LNCAP (cell line): ENCODE measurements around the gene AFAP1.

ENCODE experiments used
- TF ChIP-seq, protein P1 (sequence below): fragments of 450-650 bp; IDR thresholded peaks from 2 replicates; pipeline ENCODE4 v1.5.1; 2017; ENCODE audit warnings: mild to moderate bottlenecking

Gene AFAP1

DNA sequence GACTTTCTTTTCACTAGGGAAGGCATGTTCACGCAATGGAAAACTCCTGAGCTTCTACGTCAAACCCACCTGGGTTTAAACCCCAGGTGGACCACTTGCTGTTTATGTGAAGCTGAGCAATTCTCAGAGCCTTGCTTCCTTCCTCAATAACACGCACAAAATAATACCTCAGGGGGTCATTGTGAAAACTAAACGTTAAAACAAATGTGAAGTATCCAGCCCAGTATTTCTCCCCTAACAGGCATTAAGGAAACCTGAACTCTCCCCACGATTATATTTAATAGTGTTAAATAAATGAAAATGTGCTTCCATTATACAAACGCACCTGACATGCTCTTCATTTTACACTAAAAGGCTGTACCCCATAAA lies 117.5 kb downstream of the AFAP1 start:
- TF ChIP-seq, protein P1, sequence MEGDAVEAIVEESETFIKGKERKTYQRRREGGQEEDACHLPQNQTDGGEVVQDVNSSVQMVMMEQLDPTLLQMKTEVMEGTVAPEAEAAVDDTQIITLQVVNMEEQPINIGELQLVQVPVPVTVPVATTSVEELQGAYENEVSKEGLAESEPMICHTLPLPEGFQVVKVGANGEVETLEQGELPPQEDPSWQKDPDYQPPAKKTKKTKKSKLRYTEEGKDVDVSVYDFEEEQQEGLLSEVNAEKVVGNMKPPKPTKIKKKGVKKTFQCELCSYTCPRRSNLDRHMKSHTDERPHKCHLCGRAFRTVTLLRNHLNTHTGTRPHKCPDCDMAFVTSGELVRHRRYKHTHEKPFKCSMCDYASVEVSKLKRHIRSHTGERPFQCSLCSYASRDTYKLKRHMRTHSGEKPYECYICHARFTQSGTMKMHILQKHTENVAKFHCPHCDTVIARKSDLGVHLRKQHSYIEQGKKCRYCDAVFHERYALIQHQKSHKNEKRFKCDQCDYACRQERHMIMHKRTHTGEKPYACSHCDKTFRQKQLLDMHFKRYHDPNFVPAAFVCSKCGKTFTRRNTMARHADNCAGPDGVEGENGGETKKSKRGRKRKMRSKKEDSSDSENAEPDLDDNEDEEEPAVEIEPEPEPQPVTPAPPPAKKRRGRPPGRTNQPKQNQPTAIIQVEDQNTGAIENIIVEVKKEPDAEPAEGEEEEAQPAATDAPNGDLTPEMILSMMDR = no peak

DNA sequence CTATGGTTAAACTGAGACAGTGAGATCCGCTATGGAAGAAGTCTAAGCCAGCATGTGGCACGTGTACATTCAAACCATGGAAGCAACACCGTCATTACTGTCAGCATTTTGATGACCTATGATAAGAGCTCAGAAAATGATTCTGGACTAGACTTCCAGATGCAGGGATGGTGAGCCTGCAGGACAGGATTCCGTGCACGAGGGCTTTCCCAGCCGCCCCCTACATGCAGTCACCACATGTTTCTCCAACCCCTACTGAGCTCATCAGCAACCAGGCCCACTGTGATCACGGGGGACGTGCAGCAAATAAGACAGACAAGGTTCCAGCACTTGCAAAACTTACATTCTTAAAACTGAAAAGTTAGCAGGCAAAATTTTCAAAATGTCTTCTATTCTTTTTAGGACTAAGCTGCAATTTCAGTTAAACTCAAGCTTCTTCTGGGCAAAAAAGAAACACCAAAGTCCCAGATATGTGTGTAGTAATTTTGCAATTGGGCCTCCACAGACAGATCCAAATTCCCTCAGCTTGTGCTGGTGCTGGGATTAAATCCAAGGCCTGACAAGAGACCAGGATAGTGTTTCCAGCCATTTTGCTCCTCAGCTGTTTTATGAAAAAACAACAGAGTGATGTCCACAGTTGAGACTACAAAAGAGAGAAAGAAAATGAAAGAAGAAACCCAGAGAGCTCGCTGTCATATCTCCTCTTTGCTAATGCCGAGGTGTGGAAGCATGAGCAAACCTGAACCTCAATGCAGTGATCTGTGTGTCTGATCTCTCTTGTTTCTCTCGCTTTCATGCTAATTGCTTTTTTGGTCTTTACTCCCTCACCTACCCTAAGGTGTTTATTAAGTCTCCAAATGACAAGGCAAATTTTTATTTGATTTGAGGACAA lies 118.2 kb downstream of the AFAP1 start:
- TF ChIP-seq, protein P1 = no peak

DNA sequence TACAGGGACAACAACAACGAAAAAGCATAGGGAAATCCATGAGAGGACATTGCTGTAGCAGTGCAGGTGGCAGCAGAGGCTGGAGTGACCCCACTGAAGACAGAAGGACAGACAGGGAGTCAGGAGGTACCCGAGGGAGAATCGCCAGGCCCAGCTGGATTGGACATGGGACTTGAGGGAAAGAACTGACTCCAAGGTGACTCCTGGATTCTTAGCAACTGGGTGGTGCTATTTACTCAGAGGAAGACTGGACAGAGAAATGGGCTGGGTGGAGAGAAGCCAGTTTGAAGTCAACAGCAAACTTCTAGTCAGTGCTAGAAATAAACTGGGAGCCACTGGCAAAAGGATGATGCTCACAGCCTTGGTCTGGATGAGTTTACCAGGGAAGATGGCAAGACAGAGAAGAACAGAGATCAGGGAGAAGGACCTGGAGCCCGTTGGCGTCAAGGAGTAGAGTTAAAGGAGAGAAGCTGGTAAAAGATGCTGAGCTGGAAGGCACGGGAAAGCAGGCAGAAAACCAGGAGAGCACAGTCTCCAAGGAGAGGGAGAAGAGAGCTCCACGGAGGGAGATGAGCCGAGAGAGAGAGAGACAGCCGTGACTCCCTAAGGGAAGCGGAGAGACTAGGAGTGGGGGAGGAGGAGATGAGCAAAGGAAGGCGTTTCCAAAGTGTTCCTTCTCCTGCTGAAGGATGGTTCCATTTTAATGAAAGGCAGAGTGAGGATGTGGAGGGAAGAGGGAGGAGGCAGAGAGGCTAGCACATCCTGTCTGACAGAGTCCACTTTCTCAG lies 119.4 kb downstream of the AFAP1 start:
- TF ChIP-seq, protein P1 = no peak

DNA sequence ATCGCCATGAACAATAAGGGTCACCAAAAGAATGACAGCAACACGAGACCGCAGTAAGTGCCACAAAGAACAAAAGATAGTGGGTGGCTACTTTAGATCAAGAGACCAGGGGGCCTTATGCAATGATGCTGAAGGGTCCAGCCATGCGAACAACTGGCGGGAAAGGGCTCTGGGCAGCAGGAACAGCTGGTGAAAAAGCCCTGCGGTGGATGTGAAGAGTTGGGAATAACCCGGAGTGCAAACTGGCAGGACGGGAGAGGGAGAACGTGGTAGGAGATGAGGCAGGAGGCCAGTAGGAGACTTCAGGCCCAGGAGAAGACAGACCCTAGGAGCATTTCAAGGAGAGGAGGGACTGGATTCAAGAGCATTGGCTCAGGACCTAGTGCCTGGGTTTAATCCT lies 120.2 kb downstream of the AFAP1 start:
- TF ChIP-seq, protein P1 = no peak

DNA sequence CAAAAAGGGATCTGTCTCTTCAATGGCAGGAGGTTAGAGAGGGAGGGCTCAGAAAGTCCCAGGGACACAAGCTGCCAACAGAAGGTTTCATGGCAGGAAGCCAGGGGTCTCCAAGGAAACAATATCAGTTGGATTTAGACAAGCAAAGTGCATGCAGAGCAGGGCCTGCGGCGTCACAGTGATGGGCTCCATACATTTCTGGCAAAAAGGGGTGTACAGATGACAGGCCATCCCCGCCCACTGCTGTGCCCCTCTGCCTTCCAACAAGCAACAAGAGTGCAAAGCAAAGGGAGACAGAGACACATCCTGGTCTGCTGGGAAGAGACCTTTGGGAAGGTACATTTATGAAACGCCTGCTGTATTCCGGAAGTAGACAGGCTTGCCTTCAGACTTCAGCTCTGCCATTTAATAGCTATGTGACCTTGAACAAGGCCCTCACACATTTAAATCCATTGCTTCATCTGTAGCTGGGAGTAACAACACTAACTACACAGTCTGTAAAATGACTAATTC lies 121.2 kb downstream of the AFAP1 start:
- TF ChIP-seq, protein P1 = no peak

DNA sequence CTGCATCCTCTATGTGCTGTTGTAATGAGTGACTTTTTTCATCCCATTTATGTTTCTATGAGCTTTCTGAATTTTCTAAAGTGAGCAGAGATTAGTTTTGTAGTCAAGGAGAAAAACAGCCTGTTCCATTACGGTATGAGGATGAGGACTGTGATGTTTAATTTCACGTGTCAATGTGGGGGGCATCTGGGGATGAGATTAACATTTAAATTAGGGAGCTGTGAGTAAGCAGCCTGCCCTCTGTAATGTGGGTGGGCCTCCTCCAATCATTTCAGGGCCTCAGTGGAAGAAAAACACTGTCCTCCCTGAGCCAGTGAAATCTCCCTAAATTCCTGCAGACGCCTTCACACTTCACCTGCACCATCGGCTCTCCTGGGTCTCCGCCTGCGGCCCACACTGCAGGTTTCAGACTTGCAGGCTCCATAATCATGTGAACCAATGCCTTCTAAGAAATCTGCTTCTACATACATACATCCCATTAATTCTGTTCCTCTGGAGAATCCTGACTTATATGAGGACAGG lies 121.7 kb downstream of the AFAP1 start:
- TF ChIP-seq, protein P1 = no peak

DNA sequence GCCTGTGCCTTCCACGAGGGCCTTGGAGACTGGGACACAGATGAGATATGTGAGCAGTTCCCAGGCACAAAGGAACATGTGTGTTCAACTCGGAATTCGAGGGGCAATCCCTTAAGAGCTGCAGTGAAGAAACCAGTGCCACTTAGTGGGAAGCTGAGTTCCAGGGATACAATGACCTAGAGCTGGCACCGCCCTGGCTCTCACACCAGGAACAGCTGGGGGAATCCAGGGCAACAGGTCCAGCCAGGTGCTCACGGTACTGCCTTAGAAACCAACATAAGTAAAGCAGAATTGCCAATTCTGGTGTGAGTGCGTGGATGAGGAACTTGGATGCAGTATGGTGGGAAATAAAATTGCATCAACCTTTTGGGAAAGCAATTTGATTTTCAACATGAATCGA lies 122.9 kb downstream of the AFAP1 start:
- TF ChIP-seq, protein P1 = no peak
